NT2/D1 (cell line): ENCODE results near the gene PATJ.

Experiments
- DNase-seq: peaks from one replicate; pipeline ENCODE4 v3.0.0-alpha.2; 2011; ENCODE audit warnings: low read depth, low spot score
- H3K27me3 ChIP-seq: 2 replicates; pipeline ENCODE4 v1.6.0; 2011; ENCODE audit warnings: mild to moderate bottlenecking; ENCODE audit not compliant: insufficient read length, insufficient read depth
- H3K36me3 ChIP-seq: 2 replicates; pipeline ENCODE4 v1.6.1; 2011; ENCODE audit warnings: mild to moderate bottlenecking, low read length, mixed read lengths; ENCODE audit not compliant: insufficient read depth, insufficient read length
- H3K4me1 ChIP-seq: 2 replicates; pipeline ENCODE4 v1.5.1; 2011; ENCODE audit not compliant: insufficient read depth, insufficient read length
- H3K4me3 ChIP-seq: 2 replicates; pipeline ENCODE4 v1.5.1; 2011; ENCODE audit warnings: low read depth; ENCODE audit not compliant: insufficient read length
- H3K9ac ChIP-seq: 2 replicates; pipeline ENCODE4 v1.6.0; 2011; ENCODE audit warnings: low read depth; ENCODE audit not compliant: insufficient read length
- H3K9me3 ChIP-seq: 2 replicates; pipeline ENCODE4 v1.5.1; 2011; ENCODE audit warnings: mild to moderate bottlenecking, low read length; ENCODE audit not compliant: insufficient read depth
- SUZ12 ChIP-seq: IDR thresholded peaks from 2 replicates; pipeline ENCODE4 v1.6.1; 2011; ENCODE audit not compliant: insufficient read length, insufficient read depth; ENCODE audit errors: extremely low read depth
- YY1 ChIP-seq: IDR thresholded peaks from 2 replicates; pipeline ENCODE4 v1.6.1; 2011; ENCODE audit not compliant: insufficient read length, insufficient read depth
- ZNF274 ChIP-seq: IDR thresholded peaks from 2 replicates; pipeline ENCODE4 v1.6.1; 2011; ENCODE audit warnings: mild to moderate bottlenecking, low read depth, low read length

PATJ gene

DNA sequence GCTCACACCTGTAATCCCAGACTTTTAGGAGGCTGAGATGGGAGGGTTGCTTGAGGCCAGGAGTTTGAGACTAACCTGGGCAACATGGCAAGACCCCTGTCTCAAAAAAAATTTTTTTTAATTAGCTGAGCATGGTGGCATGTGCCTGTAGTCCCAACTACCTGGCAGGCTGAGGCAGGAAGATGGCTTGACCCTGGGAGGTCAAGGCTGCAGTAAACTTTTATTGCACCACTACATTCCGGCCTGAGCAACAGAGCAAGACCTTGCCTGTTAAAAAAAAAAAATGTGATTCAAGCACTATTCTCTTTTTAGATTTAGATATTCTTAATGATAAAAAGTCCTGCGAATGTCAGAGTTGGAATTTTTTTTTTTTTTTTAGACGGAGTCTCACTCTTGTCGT lies 349.8 kb downstream of the PATJ start:
- Histone ChIP-seq H3K4me3 (no peak overlapping the region), H3K4me1 (no peaks in the 10 kb centered on the region), H3K9ac (no peak overlapping the region), H3K36me3 (no peaks in the 10 kb centered on the region), H3K27me3 (no peaks in the 10 kb centered on the region), H3K9me3 (0 out of 2 replicates have a peak, but pooled peaks cover 2% of the 10 kb centered on the region)
- no peak for DNase-seq
- no peak for TF ChIP-seq SUZ12
- no peak for TF ChIP-seq ZNF274
- TF ChIP-seq YY1 = no peak

- DNase-seq = no peak
- Histone ChIP-seq H3K9me3 (peaks cover 10% of the 10 kb centered on the region; the same call in 1 of the 2 replicates), H3K36me3 (no peaks in the 10 kb centered on the region), H3K9ac (no peak overlapping the region), H3K4me3 (no peak overlapping the region), H3K27me3 (no peaks in the 10 kb centered on the region), H3K4me1 (no peaks in the 10 kb centered on the region)
- TF ChIP-seq SUZ12 (no peak), YY1 (no peak), ZNF274 (no peak)
Measured at GRCh38 chr1:62093261-62093660, 351.0 kb downstream of the PATJ start.

DNA sequence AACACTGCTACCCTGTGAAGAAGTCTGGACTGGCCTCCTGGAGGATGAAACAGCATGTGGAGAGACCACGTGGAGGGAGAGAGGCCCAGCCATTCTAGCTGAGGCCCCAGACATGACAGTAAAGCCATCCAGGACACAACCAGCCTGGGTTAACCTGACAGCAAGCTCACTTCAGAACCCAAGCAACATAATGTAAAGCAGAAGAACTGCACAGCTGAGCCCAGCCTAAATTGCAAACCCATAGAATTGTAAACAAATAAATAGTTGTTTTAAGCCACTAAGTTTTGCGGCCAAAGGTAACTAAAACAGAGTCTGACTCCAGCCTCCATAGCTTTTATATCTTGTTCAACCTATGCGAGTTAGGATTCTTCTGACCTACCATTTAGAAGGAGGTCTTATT lies 355.2 kb downstream of the PATJ start:
- Histone ChIP-seq H3K9me3 (peaks cover 14% of the 10 kb centered on the region; the same call in 1 of the 2 replicates), H3K9ac (no peak overlapping the region), H3K4me3 (no peak overlapping the region), H3K4me1 (no peaks in the 10 kb centered on the region), H3K27me3 (no peaks in the 10 kb centered on the region), H3K36me3 (no peaks in the 10 kb centered on the region)
- no peak for TF ChIP-seq ZNF274
- no peak for TF ChIP-seq YY1
- no peak for TF ChIP-seq SUZ12
- no peak for DNase-seq

DNA sequence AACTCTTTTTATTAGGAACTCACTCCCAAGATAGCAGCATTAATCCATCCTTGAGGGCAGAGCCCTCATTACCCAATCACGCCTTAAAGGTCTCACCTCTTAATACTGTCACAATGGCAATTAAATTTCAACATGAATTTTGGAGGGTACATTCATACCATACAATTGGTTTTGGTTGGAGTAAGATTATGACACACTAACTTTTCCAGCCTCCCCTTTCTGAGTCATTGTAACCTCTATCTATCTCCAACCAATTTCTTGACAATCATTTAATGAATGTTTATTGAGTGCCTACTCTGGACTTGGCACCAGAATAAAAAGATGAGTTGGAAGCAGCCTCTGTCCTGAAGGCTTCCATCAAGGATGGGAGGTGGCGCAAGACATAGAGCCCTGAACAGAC lies 358.2 kb downstream of the PATJ start:
- no peaks in the 10 kb centered on the region for H3K27me3 ChIP-seq

GRCh38 chr1:62103846-62104245 lies 361.6 kb downstream of the PATJ start:
- DNase-seq = peak; percentile 8
- Histone ChIP-seq H3K27me3 (no peaks in the 10 kb centered on the region), H3K4me3 (no peak overlapping the region), H3K4me1 (no peaks in the 10 kb centered on the region), H3K9ac (no peak overlapping the region), H3K36me3 (no peaks in the 10 kb centered on the region), H3K9me3 (peaks cover 5% of the 10 kb centered on the region; the same call in 1 of the 2 replicates)
- TF ChIP-seq ZNF274 (no peak), SUZ12 (no peak), YY1 (no peak)

More for the DNA sequence above, 358.2 kb downstream of the PATJ start:
- no peaks in the 10 kb centered on the region for H3K4me1 ChIP-seq
- peaks cover 14% of the 10 kb centered on the region; the same call in 1 of the 2 replicates for H3K9me3 ChIP-seq
- no peaks in the 10 kb centered on the region for H3K36me3 ChIP-seq
- no peak overlapping the region for H3K4me3 ChIP-seq
- no peak for DNase-seq
- TF ChIP-seq SUZ12 = no peak
- TF ChIP-seq ZNF274 = no peak
- no peak for TF ChIP-seq YY1
- H3K9ac ChIP-seq = no peak overlapping the region

DNA sequence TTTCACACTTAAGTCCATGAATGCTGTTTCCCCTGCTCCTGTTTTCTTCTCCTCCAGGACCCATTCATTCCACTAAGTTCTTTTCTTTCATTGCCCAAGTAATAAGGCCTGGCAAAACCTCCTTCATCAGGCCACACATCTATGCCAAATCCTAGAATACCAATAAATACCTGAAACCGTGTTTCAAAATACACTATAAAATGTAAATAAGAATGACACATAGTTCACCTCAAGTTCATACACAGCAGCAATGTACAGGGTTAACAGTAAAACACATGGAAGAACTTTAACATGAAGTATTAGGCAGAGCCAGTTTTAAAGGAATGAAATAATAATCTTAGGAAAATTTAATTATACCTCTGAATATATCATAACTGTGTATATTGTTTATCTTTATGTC lies 365.6 kb downstream of the PATJ start:
- DNase-seq = no peak
- Histone ChIP-seq H3K9me3 (no peaks in the 10 kb centered on the region), H3K9ac (no peak overlapping the region), H3K27me3 (no peaks in the 10 kb centered on the region), H3K4me1 (no peaks in the 10 kb centered on the region), H3K36me3 (no peaks in the 10 kb centered on the region), H3K4me3 (no peak overlapping the region)
- no peak for TF ChIP-seq ZNF274
- TF ChIP-seq YY1 = no peak
- no peak for TF ChIP-seq SUZ12

- TF ChIP-seq YY1 (no peak), ZNF274 (no peak), SUZ12 (no peak)
- H3K27me3 ChIP-seq = no peaks in the 10 kb centered on the region
- H3K4me3 ChIP-seq = no peak overlapping the region
- DNase-seq = no peak
- H3K36me3 ChIP-seq = no peaks in the 10 kb centered on the region
- H3K9me3 ChIP-seq = no peaks in the 10 kb centered on the region
- no peaks in the 10 kb centered on the region for H3K4me1 ChIP-seq
- no peak overlapping the region for H3K9ac ChIP-seq
Measured at GRCh38 chr1:62109124-62109523, 366.8 kb downstream of the PATJ start.

- no peak overlapping the region for H3K9ac ChIP-seq
- no peak overlapping the region for H3K4me3 ChIP-seq
- no peak for DNase-seq
- no peaks in the 10 kb centered on the region for H3K27me3 ChIP-seq
- H3K4me1 ChIP-seq = no peaks in the 10 kb centered on the region
- H3K36me3 ChIP-seq = no peaks in the 10 kb centered on the region
- no peaks in the 10 kb centered on the region for H3K9me3 ChIP-seq
- no peak for TF ChIP-seq ZNF274
Measured at GRCh38 chr1:62110198-62110817, 368.0 kb downstream of the PATJ start.
